ENCODE measurements around the gene FBXO31.

The FBXO31 gene

GRCh38 chr16:87314990-87315420, 68.6 kb downstream of the FBXO31 start:
- H3K9me3 ChIP-seq (ENCODE audit: control extremely low read depth in 1 of 5, control insufficient read depth in 4 of 5, insufficient read depth in 2 of 5, low read depth in 1 of 5, low read length in 4 of 5): no peaks in the 10 kb centered on the region
- no peak overlapping the region for H3K27ac ChIP-seq (ENCODE audit: insufficient read depth in 1 of 2, low read depth in 1 of 2, low read length in 2 of 2, poor library complexity in 1 of 2, severe bottlenecking in 2 of 2)
- H3K4me3 ChIP-seq (ENCODE audit: control insufficient read depth in 1 of 7, extremely low read depth in 1 of 7, insufficient read depth in 4 of 7, low read depth in 2 of 7, low read length in 6 of 7): no peak overlapping the region
- POLR2A ChIA-PET: interaction anchor here (0.9 kb wide), 1 partner anchor 11 kb away, joined by 3 read pairs; no protein-coding TSS in a partner anchor
- no peaks in the 10 kb centered on the region for H3K27me3 ChIP-seq (replicated peaks in 2 of 5; ENCODE audit: control insufficient read depth in 4 of 5, insufficient read depth in 5 of 5, low read length in 4 of 5)
- WGBS (ENCODE audit: insufficient coverage): 98% methylated on average over 10 of the region's 10 CpGs
- H3K36me3 ChIP-seq (ENCODE audit: control insufficient read depth in 4 of 4, insufficient read depth in 4 of 4, low read length in 3 of 4): peaks cover 0 to 6% (median 0%) of the 10 kb centered on the region in 4 experiments
- CTCF ChIA-PET: interaction anchor here (0.7 to 1.5 kb wide), 6 partner anchors 10 to 79 kb away, joined by 3 to 8 read pairs (median 3); no protein-coding TSS in a partner anchor
- no peak for DNase-seq
- peaks cover 0 to 15% (median 10%) of the 10 kb centered on the region in 4 experiments for H3K4me1 ChIP-seq (ENCODE audit: control extremely low read depth in 1 of 4, control insufficient read depth in 4 of 4, insufficient read depth in 4 of 4, low read length in 3 of 4)

- Histone ChIP-seq H3K4me1 (ENCODE audit: control extremely low read depth in 1 of 4, control insufficient read depth in 4 of 4, insufficient read depth in 4 of 4, low read length in 3 of 4) (peaks cover 0 to 3% (median 1%) of the 10 kb centered on the region in 4 experiments), H3K27me3 (replicated peaks in 2 of 5; ENCODE audit: control insufficient read depth in 4 of 5, insufficient read depth in 5 of 5, low read length in 4 of 5) (no peaks in the 10 kb centered on the region), H3K36me3 (ENCODE audit: control insufficient read depth in 4 of 4, insufficient read depth in 4 of 4, low read length in 3 of 4) (no peaks in the 10 kb centered on the region), H3K27ac (ENCODE audit: insufficient read depth in 1 of 2, low read depth in 1 of 2, low read length in 2 of 2, poor library complexity in 1 of 2, severe bottlenecking in 2 of 2) (no peak overlapping the region), H3K9me3 (ENCODE audit: control extremely low read depth in 1 of 5, control insufficient read depth in 4 of 5, insufficient read depth in 2 of 5, low read depth in 1 of 5, low read length in 4 of 5) (peaks cover 0 to 5% (median 3%) of the 10 kb centered on the region in 5 experiments), H3K4me3 (ENCODE audit: control insufficient read depth in 1 of 7, extremely low read depth in 1 of 7, insufficient read depth in 4 of 7, low read depth in 2 of 7, low read length in 6 of 7) (no peak overlapping the region)
- no peak for DNase-seq
- POLR2A ChIA-PET: no interaction called here
- WGBS (ENCODE audit: insufficient coverage): 92% methylated on average over 6 of the region's 7 CpGs
- CTCF ChIA-PET: no interaction called here
Observed at GRCh38 chr16:87312008-87312407, 71.6 kb downstream of the FBXO31 start.

GRCh38 chr16:87311387-87311786, 72.2 kb downstream of the FBXO31 start:
- POLR2A ChIA-PET: no interaction called here
- no peak for DNase-seq
- CTCF ChIA-PET: no interaction called here

GRCh38 chr16:87310610-87311009, 73.0 kb downstream of the FBXO31 start:
- Histone ChIP-seq H3K4me3 (ENCODE audit: control insufficient read depth in 1 of 7, extremely low read depth in 1 of 7, insufficient read depth in 4 of 7, low read depth in 2 of 7, low read length in 6 of 7) (no peak overlapping the region), H3K27me3 (replicated peaks in 2 of 5; ENCODE audit: control insufficient read depth in 4 of 5, insufficient read depth in 5 of 5, low read length in 4 of 5) (no peaks in the 10 kb centered on the region), H3K9me3 (ENCODE audit: control extremely low read depth in 1 of 5, control insufficient read depth in 4 of 5, insufficient read depth in 2 of 5, low read depth in 1 of 5, low read length in 4 of 5) (peaks cover 0 to 5% (median 3%) of the 10 kb centered on the region in 5 experiments), H3K27ac (ENCODE audit: insufficient read depth in 1 of 2, low read depth in 1 of 2, low read length in 2 of 2, poor library complexity in 1 of 2, severe bottlenecking in 2 of 2) (no peak overlapping the region), H3K36me3 (ENCODE audit: control insufficient read depth in 4 of 4, insufficient read depth in 4 of 4, low read length in 3 of 4) (no peaks in the 10 kb centered on the region), H3K4me1 (ENCODE audit: control extremely low read depth in 1 of 4, control insufficient read depth in 4 of 4, insufficient read depth in 4 of 4, low read length in 3 of 4) (peaks cover 0 to under 1% (median 0%) of the 10 kb centered on the region in 4 experiments)
- DNase-seq: no peak
- 100% methylated on average over 5 of the region's 7 CpGs for WGBS (ENCODE audit: insufficient coverage)
- ChIA-PET POLR2A (no interaction called here), CTCF (no interaction called here)

More at GRCh38 chr16:87311387-87311786, 72.2 kb downstream of the FBXO31 start:
- Histone ChIP-seq H3K9me3 (ENCODE audit: control extremely low read depth in 1 of 5, control insufficient read depth in 4 of 5, insufficient read depth in 2 of 5, low read depth in 1 of 5, low read length in 4 of 5) (peaks cover 0 to 5% (median 3%) of the 10 kb centered on the region in 5 experiments), H3K27me3 (replicated peaks in 2 of 5; ENCODE audit: control insufficient read depth in 4 of 5, insufficient read depth in 5 of 5, low read length in 4 of 5) (no peaks in the 10 kb centered on the region), H3K27ac (ENCODE audit: insufficient read depth in 1 of 2, low read depth in 1 of 2, low read length in 2 of 2, poor library complexity in 1 of 2, severe bottlenecking in 2 of 2) (no peak overlapping the region), H3K4me3 (ENCODE audit: control insufficient read depth in 1 of 7, extremely low read depth in 1 of 7, insufficient read depth in 4 of 7, low read depth in 2 of 7, low read length in 6 of 7) (no peak overlapping the region), H3K4me1 (ENCODE audit: control extremely low read depth in 1 of 4, control insufficient read depth in 4 of 4, insufficient read depth in 4 of 4, low read length in 3 of 4) (no peaks in the 10 kb centered on the region), H3K36me3 (ENCODE audit: control insufficient read depth in 4 of 4, insufficient read depth in 4 of 4, low read length in 3 of 4) (no peaks in the 10 kb centered on the region)
- 85% methylated on average over 4 of the region's 5 CpGs for WGBS (ENCODE audit: insufficient coverage)

GRCh38 chr16:87309620-87310525, 73.7 kb downstream of the FBXO31 start:
- no peak for DNase-seq
- Histone ChIP-seq H3K9me3 (ENCODE audit: control extremely low read depth in 1 of 5, control insufficient read depth in 4 of 5, insufficient read depth in 2 of 5, low read depth in 1 of 5, low read length in 4 of 5) (peaks cover 0 to 5% (median 3%) of the 10 kb centered on the region in 5 experiments), H3K4me3 (ENCODE audit: control insufficient read depth in 1 of 7, extremely low read depth in 1 of 7, insufficient read depth in 4 of 7, low read depth in 2 of 7, low read length in 6 of 7) (no peak overlapping the region), H3K27ac (ENCODE audit: insufficient read depth in 1 of 2, low read depth in 1 of 2, low read length in 2 of 2, poor library complexity in 1 of 2, severe bottlenecking in 2 of 2) (no peak overlapping the region), H3K4me1 (ENCODE audit: control extremely low read depth in 1 of 4, control insufficient read depth in 4 of 4, insufficient read depth in 4 of 4, low read length in 3 of 4) (peaks cover 0 to 8% (median 3%) of the 10 kb centered on the region in 4 experiments), H3K27me3 (replicated peaks in 2 of 5; ENCODE audit: control insufficient read depth in 4 of 5, insufficient read depth in 5 of 5, low read length in 4 of 5) (no peaks in the 10 kb centered on the region), H3K36me3 (ENCODE audit: control insufficient read depth in 4 of 4, insufficient read depth in 4 of 4, low read length in 3 of 4) (no peaks in the 10 kb centered on the region)
- ChIA-PET CTCF (no interaction called here), POLR2A (no interaction called here)
- 85% methylated on average over 5 of the region's 5 CpGs for WGBS (ENCODE audit: insufficient coverage)

- 90% methylated on average over 4 of the region's 4 CpGs for WGBS (ENCODE audit: insufficient coverage)
- no peak overlapping the region for H3K27ac ChIP-seq (ENCODE audit: insufficient read depth in 1 of 2, low read depth in 1 of 2, low read length in 2 of 2, poor library complexity in 1 of 2, severe bottlenecking in 2 of 2)
- ChIA-PET POLR2A (no interaction called here), CTCF (interaction anchor here (1.2 to 2.3 kb wide), 2 partner anchors 11 to 85 kb away, joined by 4 to 6 read pairs; no protein-coding TSS in a partner anchor)
- H3K4me1 ChIP-seq (ENCODE audit: control extremely low read depth in 1 of 4, control insufficient read depth in 4 of 4, insufficient read depth in 4 of 4, low read length in 3 of 4): peaks cover under 1 to 18% (median 12%) of the 10 kb centered on the region in 4 experiments
- peaks cover 0 to 5% (median 3%) of the 10 kb centered on the region in 5 experiments for H3K9me3 ChIP-seq (ENCODE audit: control extremely low read depth in 1 of 5, control insufficient read depth in 4 of 5, insufficient read depth in 2 of 5, low read depth in 1 of 5, low read length in 4 of 5)
- H3K4me3 ChIP-seq (ENCODE audit: control insufficient read depth in 1 of 7, extremely low read depth in 1 of 7, insufficient read depth in 4 of 7, low read depth in 2 of 7, low read length in 6 of 7): no peak overlapping the region
- no peaks in the 10 kb centered on the region for H3K36me3 ChIP-seq (ENCODE audit: control insufficient read depth in 4 of 4, insufficient read depth in 4 of 4, low read length in 3 of 4)
- DNase-seq: no peak
- H3K27me3 ChIP-seq (replicated peaks in 2 of 5; ENCODE audit: control insufficient read depth in 4 of 5, insufficient read depth in 5 of 5, low read length in 4 of 5): no peaks in the 10 kb centered on the region
Observed at GRCh38 chr16:87308826-87309225, 74.8 kb downstream of the FBXO31 start.

GRCh38 chr16:87306516-87306915, 77.1 kb downstream of the FBXO31 start:
- no peak for DNase-seq
- peaks cover 0 to 5% (median 3%) of the 10 kb centered on the region in 5 experiments for H3K9me3 ChIP-seq (ENCODE audit: control extremely low read depth in 1 of 5, control insufficient read depth in 4 of 5, insufficient read depth in 2 of 5, low read depth in 1 of 5, low read length in 4 of 5)
- CTCF ChIA-PET: no interaction called here
- POLR2A ChIA-PET: no interaction called here
- peaks cover 3 to 28% (median 17%) of the 10 kb centered on the region in 4 experiments for H3K4me1 ChIP-seq (ENCODE audit: control extremely low read depth in 1 of 4, control insufficient read depth in 4 of 4, insufficient read depth in 4 of 4, low read length in 3 of 4)
- no peaks in the 10 kb centered on the region for H3K27me3 ChIP-seq (replicated peaks in 2 of 5; ENCODE audit: control insufficient read depth in 4 of 5, insufficient read depth in 5 of 5, low read length in 4 of 5)
- 100% methylated on average over 2 of the region's 3 CpGs for WGBS (ENCODE audit: insufficient coverage)
- no peak overlapping the region for H3K4me3 ChIP-seq (ENCODE audit: control insufficient read depth in 1 of 7, extremely low read depth in 1 of 7, insufficient read depth in 4 of 7, low read depth in 2 of 7, low read length in 6 of 7)
- H3K36me3 ChIP-seq (ENCODE audit: control insufficient read depth in 4 of 4, insufficient read depth in 4 of 4, low read length in 3 of 4): no peaks in the 10 kb centered on the region
- no peak overlapping the region for H3K27ac ChIP-seq (ENCODE audit: insufficient read depth in 1 of 2, low read depth in 1 of 2, low read length in 2 of 2, poor library complexity in 1 of 2, severe bottlenecking in 2 of 2)

Measured in common myeloid progenitor, CD34-positive (primary cell).